Measurements from ENCODE around the gene XPOT.

DNA sequence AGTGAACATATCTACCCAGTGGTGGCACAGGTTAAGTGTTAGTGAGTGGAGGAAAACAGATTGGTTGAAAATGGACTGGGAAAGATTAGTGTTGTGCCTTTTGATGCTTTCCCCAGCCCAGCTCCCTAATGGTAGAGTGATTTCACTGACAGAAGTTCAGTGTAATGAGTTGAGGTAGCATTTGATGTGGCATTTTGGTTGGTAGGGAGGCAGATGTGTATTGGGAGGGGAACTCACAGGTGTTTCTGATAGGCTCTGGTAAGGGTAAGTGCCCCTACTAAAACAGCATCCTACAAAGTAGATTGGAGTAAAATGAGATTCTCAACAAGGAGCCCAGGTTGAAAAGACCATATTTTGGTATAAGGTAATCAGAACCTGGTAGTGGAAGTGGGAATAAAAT lies 51.9 kb downstream of the XPOT start:
- no peak for TF ChIP-seq TAF1 (IDR thresholded peaks at IDR 0.05; ENCODE audit: low read depth)
- TF ChIP-seq, protein P1, sequence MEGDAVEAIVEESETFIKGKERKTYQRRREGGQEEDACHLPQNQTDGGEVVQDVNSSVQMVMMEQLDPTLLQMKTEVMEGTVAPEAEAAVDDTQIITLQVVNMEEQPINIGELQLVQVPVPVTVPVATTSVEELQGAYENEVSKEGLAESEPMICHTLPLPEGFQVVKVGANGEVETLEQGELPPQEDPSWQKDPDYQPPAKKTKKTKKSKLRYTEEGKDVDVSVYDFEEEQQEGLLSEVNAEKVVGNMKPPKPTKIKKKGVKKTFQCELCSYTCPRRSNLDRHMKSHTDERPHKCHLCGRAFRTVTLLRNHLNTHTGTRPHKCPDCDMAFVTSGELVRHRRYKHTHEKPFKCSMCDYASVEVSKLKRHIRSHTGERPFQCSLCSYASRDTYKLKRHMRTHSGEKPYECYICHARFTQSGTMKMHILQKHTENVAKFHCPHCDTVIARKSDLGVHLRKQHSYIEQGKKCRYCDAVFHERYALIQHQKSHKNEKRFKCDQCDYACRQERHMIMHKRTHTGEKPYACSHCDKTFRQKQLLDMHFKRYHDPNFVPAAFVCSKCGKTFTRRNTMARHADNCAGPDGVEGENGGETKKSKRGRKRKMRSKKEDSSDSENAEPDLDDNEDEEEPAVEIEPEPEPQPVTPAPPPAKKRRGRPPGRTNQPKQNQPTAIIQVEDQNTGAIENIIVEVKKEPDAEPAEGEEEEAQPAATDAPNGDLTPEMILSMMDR (IDR thresholded peaks at IDR 0.05; ENCODE audit: poor library complexity, severe bottlenecking): no peak
- no peak for TF ChIP-seq EZH2 (IDR thresholded peaks at IDR 0.05; ENCODE audit: borderline replicate concordance, insufficient read depth, low read length, poor library complexity, severe bottlenecking)
- TF ChIP-seq SMC3 (conservative IDR thresholded peaks at IDR 0.05; ENCODE audit: poor library complexity): no peak
- no peak for TF ChIP-seq RAD21 (conservative IDR thresholded peaks at IDR 0.05)

Data from neural cell (in vitro differentiated cells).